Activated T-cell treated with anti-CD3 and anti-CD28 coated beads for 1 hour (primary cell): ENCODE results near the gene CABLES2.

ENCODE experiments used
- DNase-seq: peaks from one replicate; pipeline ENCODE4 v3.0.0-alpha.2; 2020; ENCODE audit warnings: low read depth

The CABLES2 gene

DNA sequence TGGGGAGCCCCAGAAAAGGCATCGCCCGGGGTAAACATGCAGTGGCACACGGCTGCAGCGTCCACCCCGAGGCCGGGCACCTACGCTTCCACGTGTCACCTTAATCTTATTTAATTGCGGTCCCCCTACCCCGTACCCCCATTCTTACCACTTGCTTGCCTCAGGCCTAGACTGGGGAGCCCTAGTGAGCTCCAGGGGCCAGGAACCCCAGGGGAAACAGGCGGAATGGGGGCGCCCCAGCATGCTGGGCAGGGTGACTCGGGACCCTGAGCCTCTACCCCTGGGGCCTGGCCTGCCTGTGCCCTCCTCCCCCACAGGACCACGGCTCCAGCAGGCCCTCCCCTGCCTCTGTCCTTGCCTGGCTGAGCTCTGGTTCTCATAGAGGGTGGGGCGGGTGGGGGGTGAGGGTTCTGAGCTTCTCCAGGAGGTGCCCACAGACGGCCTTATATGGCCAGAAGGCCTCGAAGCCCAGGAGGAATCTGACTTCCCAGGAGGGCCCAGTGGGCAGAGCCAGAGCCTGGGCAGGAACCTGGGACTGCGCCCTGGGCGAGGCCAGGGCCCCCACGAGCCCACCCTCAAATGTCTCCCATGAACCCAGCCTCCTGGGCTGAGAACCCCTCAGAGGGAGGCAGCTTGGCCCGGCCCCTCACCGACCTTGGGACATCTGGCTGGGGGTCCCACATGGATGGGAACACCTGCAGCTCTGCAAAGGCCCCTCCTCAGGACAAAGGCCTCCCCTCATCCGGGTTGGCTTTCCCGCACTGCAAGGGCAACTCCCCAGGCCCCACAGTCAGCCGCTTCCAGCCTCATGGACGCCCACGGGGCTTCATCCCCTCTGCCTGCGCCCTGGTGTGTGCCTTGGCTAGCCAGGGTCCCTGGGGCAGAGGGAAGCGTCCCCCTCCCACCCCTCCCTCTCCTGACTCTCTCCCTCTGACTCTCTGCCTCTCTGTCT is 34.8 kb downstream of the CABLES2 start:
- no peak for DNase-seq

GRCh38 chr20:62371588-62372041 is 35.5 kb downstream of the CABLES2 start:
- DNase-seq: no peak

GRCh38 chr20:62370807-62371587 is 36.1 kb downstream of the CABLES2 start:
- DNase-seq: no peak

DNA sequence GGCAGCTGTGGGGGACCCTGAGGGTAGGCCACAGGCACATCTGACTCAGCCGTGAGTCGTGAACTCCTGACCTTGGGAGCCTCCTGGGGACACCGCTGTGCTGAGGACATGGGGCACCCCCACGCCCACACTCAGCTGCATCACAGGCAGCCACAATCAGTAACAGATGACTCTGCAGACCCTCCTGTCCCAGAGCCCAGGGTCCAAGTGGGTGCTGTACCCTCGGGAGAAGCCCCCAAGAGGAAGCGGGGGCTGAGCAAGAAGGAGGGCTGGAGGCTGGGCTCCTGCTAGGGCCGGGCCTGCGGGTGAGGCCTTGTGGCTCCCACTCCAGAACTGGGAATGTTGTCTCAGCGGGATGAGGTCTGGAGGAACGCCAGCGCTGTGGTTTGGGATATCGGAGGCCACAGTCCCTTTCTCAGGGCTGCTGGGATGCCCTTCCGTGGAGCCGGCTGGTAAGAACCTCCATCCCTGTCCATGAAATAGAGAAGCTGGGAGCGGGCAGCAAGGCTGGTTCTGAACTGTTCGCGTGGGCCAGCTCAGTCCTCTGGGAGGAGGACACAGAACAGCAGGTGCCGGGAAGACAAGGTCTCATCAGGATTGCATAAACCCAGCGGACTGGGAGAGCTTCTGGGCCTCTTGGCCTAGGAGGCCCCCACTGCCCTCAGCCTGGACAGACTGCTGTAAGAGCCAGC is 36.8 kb downstream of the CABLES2 start:
- no peak for DNase-seq

DNA sequence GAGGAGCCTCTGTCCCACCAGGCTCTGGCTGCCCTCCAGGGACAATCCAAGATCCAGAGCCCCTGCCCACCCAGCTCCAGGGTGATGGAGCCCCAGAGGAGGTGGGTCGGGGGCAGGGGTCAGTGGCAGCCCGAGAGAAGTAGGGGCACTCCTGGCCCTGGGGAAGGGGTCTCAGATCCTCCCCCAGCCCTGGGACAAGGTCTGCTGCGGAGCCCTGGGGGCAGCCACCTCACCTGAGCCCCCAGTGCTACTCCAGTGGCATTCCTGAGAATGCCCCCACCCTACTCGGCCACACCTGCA is 37.3 kb downstream of the CABLES2 start:
- no peak for DNase-seq

DNA sequence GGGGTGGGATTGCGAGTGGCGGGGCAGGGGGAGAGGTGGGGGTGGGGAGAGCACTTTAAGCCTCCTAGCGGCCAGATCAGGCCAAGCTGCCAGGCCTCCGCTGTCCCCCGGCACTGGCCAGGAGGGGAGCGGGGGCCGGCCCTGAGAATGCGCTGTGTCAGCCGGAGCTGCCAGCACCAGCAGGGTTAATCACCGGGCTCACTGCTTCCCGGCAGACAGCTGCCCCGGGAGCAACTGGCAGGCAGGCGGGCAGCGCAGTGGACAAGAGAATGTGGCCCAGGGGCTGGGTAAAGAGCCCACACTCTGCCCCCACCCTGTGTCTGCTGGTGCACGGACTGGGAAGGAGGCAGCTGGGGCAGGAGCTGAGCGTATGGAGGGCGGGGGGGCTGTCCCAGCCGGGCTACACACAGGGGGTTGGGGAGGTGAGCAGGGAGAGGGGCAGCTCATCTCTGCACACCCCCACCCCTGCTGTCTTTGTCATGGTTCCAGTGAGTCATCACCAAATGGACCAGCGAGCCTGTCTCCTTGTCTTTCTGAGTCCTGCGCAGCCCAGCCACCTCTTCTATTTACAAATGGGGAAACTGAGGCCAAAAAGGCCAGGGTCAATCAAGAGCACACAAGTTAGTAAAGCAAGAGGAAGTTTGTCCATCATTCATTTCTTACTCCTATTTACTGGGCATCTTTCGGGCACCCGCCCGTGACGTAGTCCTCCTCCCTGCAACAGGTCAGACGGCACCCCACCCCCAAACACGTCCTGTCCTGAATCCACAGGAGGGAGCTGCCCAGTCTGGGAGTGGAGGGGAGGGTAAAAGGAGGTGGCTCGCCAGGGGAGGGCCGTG is 37.9 kb downstream of the CABLES2 start:
- DNase-seq: no peak

- no peak for DNase-seq
These were observed 38.6 kb downstream of the CABLES2 start for GRCh38 chr20:62368392-62368975.

- no peak for DNase-seq
These were observed 39.3 kb downstream of the CABLES2 start for GRCh38 chr20:62367633-62368391.

GRCh38 chr20:62367136-62367632 is 39.9 kb downstream of the CABLES2 start, which contains the start of gene LAMA5:
TSS of gene LAMA5 (minus strand) at chr20:62367312. CDS start at chr20:62367245, 67 bp downstream.
- no peak for DNase-seq

GRCh38 chr20:62366370-62367135 is 40.5 kb downstream of the CABLES2 start:
- DNase-seq: no peak

- DNase-seq: no peak
These were observed 41.2 kb downstream of the CABLES2 start for GRCh38 chr20:62365814-62366369.

GRCh38 chr20:62364911-62365736 is 42.0 kb downstream of the CABLES2 start:
- DNase-seq: no peak

DNA sequence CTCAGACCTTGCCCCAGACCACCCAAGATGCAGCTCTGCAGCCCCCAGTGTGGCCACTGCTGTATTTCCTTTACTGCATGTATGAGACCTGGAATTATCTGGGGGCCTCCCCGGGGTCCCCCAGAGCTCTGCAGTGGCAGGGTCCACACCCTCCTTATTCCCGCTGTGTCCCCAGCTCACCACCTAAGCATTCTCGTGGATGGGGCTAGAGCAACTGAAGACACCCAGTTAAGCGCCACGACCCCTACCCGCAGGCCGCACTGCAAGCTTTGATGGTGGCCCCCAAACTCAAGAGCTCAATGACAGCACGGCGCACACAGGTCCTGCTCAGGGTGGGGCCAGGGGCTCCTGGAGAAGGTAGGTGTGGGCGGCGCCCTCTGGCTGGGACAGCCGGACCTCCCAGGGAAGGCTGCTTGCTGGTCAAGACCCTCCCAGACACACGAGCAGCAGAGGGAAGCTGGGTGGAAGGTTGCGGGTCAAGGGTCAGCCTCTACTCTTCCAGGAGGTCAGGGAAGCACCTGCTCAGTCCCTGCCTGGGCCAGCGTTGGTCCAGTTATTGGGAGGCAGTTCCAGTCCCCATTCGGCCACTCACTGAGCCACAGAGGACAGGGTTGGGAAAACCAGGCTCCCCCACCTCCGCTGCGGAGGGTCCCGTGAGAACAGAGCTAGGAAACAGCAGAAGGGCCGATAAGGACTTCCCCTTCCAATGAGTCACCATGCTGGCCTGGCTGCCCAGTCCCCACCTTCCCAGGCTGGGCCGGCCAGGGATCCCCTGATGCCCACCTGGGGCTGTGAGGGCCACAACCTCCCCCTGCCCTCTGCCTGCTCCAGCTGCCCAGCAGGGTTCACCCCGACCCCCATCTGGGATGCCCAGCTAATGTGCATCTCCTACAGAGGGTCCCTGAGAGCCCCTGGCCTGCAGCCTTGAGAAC is 42.9 kb downstream of the CABLES2 start:
- DNase-seq: no peak

GRCh38 chr20:62362991-62363919 is 43.8 kb downstream of the CABLES2 start:
- DNase-seq: no peak

DNA sequence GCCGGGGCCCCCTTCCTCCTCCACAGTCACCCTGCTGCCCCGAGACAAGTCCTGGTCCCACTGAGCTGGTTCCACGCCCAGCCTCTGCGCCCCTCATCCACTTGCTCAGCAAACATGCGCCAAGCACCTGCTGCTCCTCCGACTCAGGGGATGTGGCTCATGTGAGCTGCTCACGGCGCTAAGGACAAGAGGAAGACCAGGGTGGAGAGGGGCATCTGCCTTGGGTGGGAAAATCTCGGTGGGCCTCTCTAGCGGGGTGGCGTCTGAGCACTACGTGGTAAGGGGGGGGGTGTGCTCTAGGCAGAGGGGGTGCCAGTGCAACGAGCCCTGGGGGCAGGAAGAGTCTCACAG is 44.5 kb downstream of the CABLES2 start:
- no peak for DNase-seq
